Stimulated activated CD8-positive, alpha-beta memory T cell treated with anti-CD3 and anti-CD28 coated beads, Interleukin-2, amount 100 ng/mL, for 48 hours (primary cell): Measurements from ENCODE around the gene PDXDC1.
"Not testable (repeated sequence)": the region's sequence is repeated elsewhere in the genome, so short reads cannot be mapped to it uniquely, and the experiment has no call there.

Experiments
- DNase-seq, 2 donors: peaks; one replicate each; pipeline ENCODE4 v3.0.0-alpha.2; 2020; ENCODE audit warnings: low read depth in 2 of 2

Gene PDXDC1

DNA sequence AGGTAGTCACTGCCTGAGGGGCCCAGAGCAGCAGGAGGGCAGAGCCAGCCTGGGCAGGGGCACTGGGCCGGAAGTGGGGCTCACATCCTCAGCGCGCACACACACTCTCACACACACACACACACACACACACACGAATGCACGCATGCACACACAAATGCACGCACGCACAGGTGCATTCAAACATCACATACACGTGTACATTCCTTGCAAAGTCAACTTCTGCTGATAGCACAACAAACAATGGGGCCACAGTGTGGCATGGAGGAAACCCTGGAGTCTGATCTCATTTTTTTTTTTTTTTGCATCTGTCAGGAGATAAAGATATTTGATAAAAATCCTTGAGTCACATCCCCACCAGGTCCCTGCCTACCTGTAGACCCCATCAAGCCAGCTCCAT, 182.8 kb downstream of the PDXDC1 start:
- DNase-seq, result not testable (repeated sequence)

DNA sequence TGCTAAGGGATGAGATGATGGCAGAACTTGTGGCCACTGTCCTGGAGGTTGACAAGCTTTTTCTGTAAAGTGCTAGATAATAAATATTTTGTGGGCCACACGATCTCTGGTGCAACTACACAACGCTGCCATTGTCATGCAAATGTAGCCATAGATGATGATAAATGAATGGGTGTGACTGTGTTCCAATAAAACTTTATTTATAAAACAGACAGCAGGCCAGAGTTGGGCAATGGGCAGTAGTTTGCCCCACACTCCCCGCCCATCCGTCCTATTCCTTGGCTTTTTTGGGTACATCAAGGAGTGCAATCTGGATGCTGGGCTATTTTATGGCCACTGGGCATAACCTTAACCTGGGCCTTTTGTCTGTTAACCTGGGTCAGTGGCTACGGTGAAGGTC, 184.8 kb downstream of the PDXDC1 start:
- DNase-seq, result not testable (repeated sequence)

DNA sequence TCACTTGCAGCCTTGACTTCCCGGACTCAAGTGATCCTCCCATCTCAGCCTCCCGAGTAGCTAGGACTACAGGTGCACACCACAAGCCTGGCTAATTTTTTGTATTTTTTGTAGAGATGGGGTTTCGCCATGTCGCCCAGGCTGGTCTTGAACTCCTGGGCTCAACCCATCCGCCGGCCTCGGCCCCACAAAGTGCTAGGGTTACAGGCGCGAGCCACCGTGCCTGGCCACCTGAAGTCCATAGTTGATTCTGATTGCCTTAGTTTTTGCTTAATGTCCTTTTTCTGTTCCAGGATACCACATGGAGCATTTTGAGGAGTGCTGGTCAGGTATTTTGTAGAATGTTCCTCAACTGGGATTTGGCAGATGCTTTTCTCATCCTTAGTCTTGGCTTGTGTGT, 185.7 kb downstream of the PDXDC1 start:
- not testable (repeated sequence) for DNase-seq

DNA sequence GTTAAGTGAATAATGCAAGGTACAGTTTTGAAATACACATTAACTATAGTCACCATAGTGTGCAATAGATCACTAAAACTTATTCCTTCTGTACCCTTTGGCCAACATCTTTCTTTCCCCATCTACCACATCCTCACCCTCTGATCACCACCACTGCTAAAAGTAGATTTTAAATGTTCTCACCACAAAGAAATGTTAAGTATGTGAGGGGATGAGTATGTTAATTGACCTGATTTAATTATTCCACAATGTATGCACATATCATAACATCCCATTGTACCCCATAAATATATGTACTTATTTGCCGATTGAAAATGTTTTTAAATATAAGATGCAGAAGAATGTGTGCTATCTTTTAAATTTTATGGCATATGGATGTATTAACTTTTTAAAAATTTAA, 188.2 kb downstream of the PDXDC1 start:
- DNase-seq, result not testable (repeated sequence)

DNA sequence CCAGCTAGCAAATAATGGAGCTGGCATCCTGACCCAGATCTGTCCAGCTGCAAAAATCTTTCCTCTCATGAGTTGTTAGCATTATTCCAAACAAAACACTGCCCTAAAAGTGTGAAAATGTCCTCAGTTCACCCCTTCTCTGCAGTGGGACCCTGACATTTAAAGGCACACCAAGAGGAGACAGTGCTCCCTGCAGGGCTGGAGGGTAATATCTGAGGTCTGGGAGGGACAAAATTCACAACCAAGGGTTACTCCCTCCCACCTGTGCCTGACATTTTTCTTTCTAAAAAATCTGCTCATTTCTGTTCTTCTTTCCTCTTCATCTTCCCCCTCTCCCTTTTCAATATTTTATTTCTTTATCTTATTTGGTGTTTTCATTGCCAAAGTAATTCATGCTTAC, 191.4 kb downstream of the PDXDC1 start:
- DNase-seq, result not testable (repeated sequence)

DNA sequence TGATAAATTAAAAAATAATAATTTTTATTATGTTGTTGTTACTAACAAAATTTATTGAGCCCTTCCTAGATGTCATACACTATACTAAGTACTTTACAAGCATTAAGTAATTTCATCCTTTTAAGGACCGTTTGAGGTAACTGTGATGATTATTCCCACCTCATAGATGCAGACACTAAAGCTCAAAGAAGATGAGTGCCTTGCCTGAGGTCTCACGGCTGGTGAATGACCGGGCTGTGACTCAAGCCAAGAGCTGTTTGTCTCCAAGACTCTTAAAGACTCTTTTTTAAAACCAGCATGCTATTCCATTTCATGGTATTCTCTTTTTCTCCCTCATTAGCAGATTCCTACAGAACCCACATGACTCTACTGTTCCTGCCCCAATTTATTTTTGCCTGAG, 193.5 kb downstream of the PDXDC1 start:
- not testable (repeated sequence) for DNase-seq

DNA sequence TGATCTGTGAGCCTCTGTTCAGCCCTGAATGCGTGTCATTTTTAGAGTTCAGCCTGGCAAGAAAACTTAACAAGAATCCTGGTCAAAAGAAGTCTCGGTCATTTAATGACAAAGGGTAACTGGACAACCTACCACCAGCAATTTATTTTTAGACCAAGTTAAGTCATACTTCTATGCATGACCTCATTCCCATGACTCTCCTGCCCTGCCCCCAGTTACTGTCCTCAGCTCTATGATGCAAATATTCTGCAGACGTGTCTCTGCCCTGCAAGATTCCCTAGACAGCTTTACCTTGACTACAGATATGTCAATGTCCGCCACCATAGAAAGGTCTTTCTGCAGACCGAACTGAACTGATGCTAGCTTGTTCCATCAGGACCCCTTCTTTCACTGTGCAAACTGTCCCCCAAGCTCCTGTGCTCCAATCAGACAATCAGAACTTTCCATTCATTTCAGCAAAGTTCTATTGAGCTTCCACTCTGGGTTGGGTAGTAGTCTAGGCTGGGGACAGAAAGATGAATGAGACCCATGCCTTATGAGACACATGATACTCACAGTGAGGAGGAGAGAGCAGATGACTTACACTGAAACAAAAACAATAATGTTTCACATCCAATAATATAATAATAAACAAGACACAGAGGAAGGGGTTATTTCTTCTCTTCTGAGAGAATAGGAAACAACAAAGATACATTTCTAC, 194.3 kb downstream of the PDXDC1 start:
- not testable (repeated sequence) for DNase-seq

DNA sequence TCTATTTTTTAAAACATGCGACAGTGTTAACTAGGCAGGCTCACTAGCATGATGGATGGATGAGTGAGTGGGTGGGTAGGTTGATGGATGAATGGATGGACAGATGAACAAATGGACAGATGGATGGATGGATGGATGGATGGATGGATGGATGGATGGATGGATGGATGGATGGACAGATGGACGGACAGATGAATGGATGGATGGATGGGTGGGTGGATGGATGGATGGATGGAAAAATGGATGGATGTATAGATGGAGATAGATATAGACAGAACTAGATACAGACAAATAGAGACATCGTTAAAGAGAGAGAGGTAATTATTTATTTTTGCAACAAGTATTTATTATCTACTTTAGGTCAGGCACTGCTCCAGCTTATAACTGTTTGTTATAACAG, 205.1 kb downstream of the PDXDC1 start:
- not testable (repeated sequence) for DNase-seq

DNA sequence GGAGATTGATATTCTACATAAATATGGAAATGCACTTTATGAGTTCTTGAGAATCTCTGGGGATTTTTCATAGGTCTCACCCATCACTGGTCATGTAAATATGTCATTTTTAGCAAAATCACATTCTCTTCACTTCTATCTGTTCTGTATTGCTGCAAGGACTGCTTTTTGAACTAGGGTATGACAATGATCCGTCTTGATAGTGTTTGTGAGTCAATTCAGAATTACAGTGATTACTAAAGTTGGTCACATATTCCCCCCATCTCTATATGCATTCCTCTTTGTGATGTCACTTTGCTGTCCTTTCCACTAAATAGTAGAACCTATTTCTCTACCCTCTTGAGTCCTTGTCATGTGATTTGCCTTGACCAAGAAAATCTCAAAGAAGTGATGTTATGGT, 206.1 kb downstream of the PDXDC1 start:
- not testable (repeated sequence) for DNase-seq

DNA sequence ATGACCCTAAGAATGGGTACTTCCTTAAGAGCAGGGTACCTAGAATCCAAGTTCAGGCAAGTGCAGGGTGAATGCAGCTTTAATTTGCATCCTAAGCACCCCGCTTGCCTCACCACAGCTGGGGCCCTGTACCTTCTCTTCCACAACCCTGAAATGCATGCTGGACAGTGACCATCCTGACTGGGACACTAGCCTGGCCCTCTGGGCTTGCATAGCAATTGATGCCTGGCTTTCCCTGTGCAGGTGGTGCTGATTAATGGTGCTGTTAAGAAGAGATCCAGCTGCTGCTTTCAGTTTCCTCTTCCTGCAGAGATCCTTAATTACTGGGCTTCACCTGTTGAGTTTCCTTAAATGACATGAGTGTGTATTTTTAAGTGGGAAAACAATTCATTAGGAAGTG, 209.2 kb downstream of the PDXDC1 start:
- DNase-seq, result not testable (repeated sequence)
